HG02970 (cell line): ENCODE data around the gene MFAP5.
"Not testable (repeated sequence)": the region's sequence is repeated elsewhere in the genome, so short reads cannot be mapped to it uniquely, and the experiment has no call there.

ENCODE experiments used
- ATAC-seq: cut with Tn5 transposase; IDR thresholded peaks from one replicate; pipeline ENCODE4 v1.9.1; 2021; ENCODE audit warnings: mild to moderate bottlenecking, moderate library complexity, moderate number of reproducible peaks; ENCODE audit not compliant: unreplicated experiment, low FRiP score

MFAP5 gene

DNA sequence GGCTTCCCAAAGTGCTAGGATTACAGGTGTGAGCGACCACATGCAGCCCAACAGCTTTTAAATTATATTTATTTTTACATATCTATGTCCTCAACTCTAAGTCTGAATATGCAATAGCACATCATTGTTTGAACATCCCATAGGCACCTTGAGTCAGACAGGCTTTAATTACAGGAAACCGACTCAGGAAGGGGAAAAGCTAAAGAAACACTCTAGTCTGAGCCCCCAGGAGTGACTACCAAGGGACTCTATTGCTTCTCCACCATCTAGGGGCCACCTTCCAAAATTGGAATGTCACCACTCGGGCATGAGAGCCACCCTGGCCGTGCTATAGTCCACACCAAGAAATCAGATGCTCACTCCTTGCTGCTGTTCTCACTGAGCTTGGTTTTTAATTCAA lies 14.0 kb upstream of the MFAP5 start:
- no peak for ATAC-seq

DNA sequence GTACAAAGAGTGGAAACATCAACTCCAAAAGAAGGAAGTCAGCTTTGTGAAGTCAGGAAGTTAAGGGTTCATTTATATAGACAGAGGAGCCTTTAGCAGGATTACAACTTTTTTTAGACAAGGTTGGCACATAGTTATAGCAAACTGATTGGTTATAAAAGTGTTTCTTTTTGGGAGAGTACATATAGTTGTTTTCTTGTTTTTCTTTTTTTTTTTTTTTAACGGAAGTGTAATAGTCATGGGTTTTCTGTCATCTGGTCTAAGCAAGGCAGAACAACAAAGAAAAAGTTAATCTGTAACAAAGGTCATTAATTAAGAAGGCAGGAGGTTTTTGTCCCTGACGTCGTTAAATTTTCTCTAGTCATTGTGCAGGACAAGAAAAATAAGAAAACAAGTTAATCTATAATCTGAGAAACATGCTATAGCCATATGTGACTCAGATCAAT lies 13.0 kb upstream of the MFAP5 start:
- no peak for ATAC-seq

GRCh38 chr12:8672381-8672780 lies 9.8 kb upstream of the MFAP5 start:
- ATAC-seq, result no peak

DNA sequence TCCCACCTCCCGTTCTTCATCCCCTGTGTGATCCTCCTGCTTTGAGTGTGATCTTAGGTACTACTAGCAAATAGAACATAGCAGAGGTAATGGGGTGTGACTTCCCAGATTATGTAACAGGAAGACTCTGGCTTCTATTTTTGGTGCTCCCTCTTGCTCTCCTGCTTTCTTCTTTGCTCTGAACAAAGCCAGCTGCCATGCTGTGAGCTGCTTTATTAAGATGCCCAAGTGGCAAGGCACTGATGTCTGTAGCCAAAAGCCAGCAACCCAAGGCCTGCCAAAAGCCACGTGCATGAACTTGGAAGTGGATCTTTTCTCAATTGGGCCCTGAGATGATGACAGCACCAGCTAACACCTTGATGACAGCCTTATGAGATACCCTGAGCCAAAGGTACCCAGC lies 5.8 kb upstream of the MFAP5 start:
- no peak for ATAC-seq

- no peak for ATAC-seq
Observed at GRCh38 chr12:8667270-8667669, 4.6 kb upstream of the MFAP5 start.

- ATAC-seq, result no peak
Observed at GRCh38 chr12:8665759-8666158, 3.1 kb upstream of the MFAP5 start.

GRCh38 chr12:8664228-8664913 lies 1.7 kb upstream of the MFAP5 start:
- no peak for ATAC-seq

DNA sequence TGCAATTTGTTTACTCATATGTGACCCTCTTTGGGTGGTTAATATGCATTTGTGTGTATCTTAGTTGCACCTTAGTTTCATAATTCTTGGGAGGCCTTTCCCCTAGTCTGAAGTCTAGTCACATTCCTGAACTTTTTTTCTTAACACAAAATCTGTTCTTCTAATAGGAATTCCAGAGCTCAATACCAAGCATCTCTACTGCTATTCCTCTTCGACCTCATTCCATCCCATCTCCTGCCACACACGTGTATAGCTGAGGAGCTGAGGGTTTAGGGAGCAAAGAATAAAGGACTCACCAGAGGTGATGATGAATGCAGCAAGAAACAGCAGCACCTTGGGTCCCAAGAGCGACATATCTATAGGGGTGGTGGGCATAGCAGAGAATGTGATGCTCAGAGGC lies 875 bp downstream of the MFAP5 start:
- ATAC-seq, result no peak

- no peak for ATAC-seq
Observed at GRCh38 chr12:8661016-8661415, 1.6 kb downstream of the MFAP5 start.

DNA sequence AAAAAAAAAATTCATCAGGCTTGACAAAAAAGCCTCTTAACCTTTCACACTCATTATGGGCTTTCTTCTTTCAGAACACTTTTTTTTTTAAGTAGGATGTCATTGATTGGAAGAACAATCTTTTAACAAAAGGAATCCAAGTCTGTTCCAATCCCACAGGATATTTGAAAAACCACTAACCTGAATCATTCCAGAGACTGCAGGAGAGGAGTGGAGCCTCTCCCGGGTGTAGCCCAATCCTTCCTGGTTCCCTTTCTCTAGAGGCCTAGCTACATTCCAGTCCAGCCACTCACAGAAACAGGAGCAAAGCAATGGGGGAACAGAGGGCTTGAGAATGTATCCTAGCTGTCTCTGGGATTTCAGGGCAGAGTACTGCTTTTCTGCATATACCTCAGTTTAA lies 4.3 kb downstream of the MFAP5 start:
- no peak for ATAC-seq

DNA sequence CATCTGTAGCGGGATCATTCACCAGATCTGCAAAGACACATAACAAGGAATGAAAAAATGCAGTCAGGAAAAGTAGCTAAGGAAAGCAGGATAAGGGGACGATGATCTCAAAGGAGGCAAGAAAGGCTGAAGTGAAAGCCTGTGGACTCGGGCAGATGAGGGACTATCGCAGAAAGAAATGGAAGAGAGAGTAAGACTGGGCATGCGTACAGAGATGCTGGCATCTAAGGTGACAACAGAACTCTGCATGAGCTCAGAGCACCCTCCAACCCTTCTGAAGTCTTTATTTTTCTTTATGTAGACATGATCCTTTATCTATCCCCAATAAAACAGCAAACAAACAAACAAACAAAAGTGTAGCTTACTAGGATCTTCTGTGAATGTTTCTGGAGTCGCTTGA lies 7.2 kb downstream of the MFAP5 start:
- ATAC-seq, result no peak

GRCh38 chr12:8648576-8649205 lies 13.9 kb downstream of the MFAP5 start:
- ATAC-seq, result peak; percentile 54

DNA sequence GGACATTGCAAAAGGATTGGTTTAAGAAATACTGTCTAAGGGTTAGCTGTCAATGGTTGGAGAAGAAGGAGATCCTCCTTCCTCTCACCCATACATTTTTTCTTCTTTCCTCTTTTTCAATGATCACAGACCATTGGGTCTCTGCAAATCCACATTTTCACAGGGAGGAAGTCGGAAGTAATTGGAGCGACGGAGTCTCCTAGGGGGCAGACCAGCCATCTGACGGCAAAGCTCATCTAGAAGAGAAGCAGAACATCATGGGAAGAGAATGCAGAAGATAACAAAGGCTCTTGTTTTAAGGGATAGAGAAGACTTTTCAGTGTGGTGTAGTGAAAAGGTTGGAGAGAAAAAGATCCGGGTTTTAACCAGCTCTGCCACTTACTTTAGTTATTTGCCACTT lies 14.7 kb downstream of the MFAP5 start:
- ATAC-seq, result no peak

DNA sequence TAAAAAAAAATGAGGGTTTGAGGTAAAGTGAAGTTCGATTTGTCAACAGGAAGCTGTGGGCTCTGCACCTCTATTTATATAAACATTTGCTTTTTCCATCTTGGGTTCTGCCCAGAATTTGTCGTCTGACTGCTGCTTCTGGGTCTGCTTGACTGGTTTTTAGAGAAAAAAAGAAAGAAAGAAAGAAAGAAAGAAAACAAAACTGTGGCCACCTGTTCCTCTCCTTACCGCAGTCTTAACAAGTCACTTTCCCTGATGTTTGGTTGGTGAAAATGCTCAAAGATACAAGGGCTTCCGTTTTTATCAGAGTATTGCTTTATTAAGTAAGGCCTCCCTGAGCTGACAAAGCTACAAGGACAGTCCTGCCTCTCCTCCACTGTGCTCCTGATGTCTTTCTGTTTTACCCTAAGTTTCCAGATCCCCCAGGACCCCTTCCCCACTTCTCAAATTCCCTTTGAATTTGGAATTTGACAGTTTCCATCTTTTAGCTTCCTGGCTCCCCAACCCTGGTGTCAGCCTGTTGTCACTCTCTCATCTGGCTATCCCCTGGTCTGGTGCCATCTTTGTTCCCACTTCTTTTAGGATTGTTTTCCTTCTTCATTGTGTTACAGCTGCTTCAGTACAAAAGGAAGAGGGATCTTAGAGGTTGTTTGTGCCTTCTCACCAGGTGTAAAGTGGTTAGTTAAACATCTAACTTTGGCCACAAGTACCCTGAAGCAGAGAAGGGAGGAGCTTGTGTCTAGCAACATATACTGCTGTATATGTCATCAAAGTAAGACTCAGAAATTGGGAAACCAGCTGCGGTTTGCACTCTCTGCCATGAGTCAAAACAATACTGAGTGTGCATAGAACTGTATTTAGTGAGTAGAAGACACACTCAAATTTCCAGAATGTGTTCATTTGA lies 18.0 kb downstream of the MFAP5 start:
- ATAC-seq, result peak; percentile 59

GRCh38 chr12:8642775-8643174 lies 19.9 kb downstream of the MFAP5 start:
- no peak for ATAC-seq

- ATAC-seq, result no peak
Observed at GRCh38 chr12:8639936-8640335, 22.7 kb downstream of the MFAP5 start.

DNA sequence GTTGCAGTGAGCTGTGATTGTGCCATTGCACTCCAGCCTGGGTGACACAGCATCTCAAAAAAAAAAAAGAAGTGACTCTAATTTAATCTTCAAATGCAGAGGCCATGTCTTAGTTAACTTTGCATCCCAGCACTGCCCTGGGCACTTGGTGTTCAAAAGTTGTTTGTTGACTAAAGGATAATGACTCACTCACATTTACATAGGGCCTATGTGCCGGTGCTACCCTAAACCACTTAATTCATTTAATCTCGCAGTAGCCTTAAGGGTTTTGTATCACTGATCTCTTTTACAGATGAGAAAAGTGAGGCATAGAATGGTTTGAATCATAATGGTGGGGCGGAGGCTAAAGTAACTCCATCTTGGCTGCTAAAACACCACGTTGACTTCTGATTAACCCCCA lies 23.7 kb downstream of the MFAP5 start:
- no peak for ATAC-seq

GRCh38 chr12:8637666-8638065 lies 25.0 kb downstream of the MFAP5 start:
- no peak for ATAC-seq

GRCh38 chr12:8637244-8637643 lies 25.4 kb downstream of the MFAP5 start:
- ATAC-seq, result no peak

GRCh38 chr12:8636581-8636980 lies 26.0 kb downstream of the MFAP5 start:
- ATAC-seq, result no peak

- not testable (repeated sequence) for ATAC-seq
Observed at GRCh38 chr12:8636007-8636346, 26.6 kb downstream of the MFAP5 start.
